H54 (cell line): ENCODE measurements around the gene PDPN.

Experiments used
- DNase-seq: peaks from one replicate; pipeline ENCODE4 v3.0.0; 2011; ENCODE audit warnings: low spot score, mixed read lengths; ENCODE audit not compliant: insufficient read length
- FAIRE-seq: peaks from 3 replicates; lab custom pipeline; 2011; peaks lifted over from hg19 to GRCh38; lab: Jason Lieb, UNC
- POLR2A ChIP-seq: IDR thresholded peaks from 2 replicates; pipeline ENCODE4 v1.6.1; 2011; ENCODE audit warnings: low read depth, mild to moderate bottlenecking, low read length

PDPN gene

GRCh38 chr1:13585612-13585991 lies 2.0 kb downstream of the PDPN start:
- DNase-seq (no peak), FAIRE-seq (no peak)
- no peak for TF ChIP-seq POLR2A

- TF ChIP-seq POLR2A, result no peak
- DNase-seq (no peak), FAIRE-seq (no peak)
Measured at GRCh38 chr1:13586001-13586400, 2.4 kb downstream of the PDPN start.

- DNase-seq, result no peak
- no peak for FAIRE-seq
- no peak for TF ChIP-seq POLR2A
Measured at GRCh38 chr1:13587256-13588030, 3.8 kb downstream of the PDPN start.

- DNase-seq (no peak), FAIRE-seq (no peak)
- no peak for TF ChIP-seq POLR2A
Measured at GRCh38 chr1:13588946-13589796, 5.5 kb downstream of the PDPN start.

- no peak for TF ChIP-seq POLR2A
- FAIRE-seq, result no peak
Measured at GRCh38 chr1:13590486-13590885, 6.9 kb downstream of the PDPN start.

GRCh38 chr1:13593511-13594131 lies 10.0 kb downstream of the PDPN start:
- no peak for TF ChIP-seq POLR2A

More at GRCh38 chr1:13590486-13590885, 6.9 kb downstream of the PDPN start:
- DNase-seq, result no peak

GRCh38 chr1:13595411-13595810 lies 11.8 kb downstream of the PDPN start:
- FAIRE-seq, result no peak
- no peak for TF ChIP-seq POLR2A
- DNase-seq, result no peak

More at GRCh38 chr1:13593511-13594131, 10.0 kb downstream of the PDPN start:
- FAIRE-seq, result no peak
- DNase-seq, result no peak

GRCh38 chr1:13597166-13597565 lies 13.5 kb downstream of the PDPN start:
- no peak for TF ChIP-seq POLR2A
- FAIRE-seq (no peak), DNase-seq (no peak)

- TF ChIP-seq POLR2A, result no peak
Measured at GRCh38 chr1:13600762-13601453, 17.3 kb downstream of the PDPN start.

GRCh38 chr1:13604176-13604575 lies 20.5 kb downstream of the PDPN start:
- no peak for FAIRE-seq
- TF ChIP-seq POLR2A, result no peak
- DNase-seq, result no peak

More at GRCh38 chr1:13600762-13601453, 17.3 kb downstream of the PDPN start:
- DNase-seq, result no peak
- FAIRE-seq, result no peak

GRCh38 chr1:13604721-13605120 lies 21.1 kb downstream of the PDPN start:
- FAIRE-seq (no peak), DNase-seq (no peak)
- TF ChIP-seq POLR2A, result no peak

- FAIRE-seq, result no peak
- no peak for TF ChIP-seq POLR2A
- DNase-seq, result no peak
Measured at GRCh38 chr1:13605159-13605558, 21.5 kb downstream of the PDPN start.

GRCh38 chr1:13607002-13607401 lies 23.4 kb downstream of the PDPN start:
- DNase-seq (no peak), FAIRE-seq (no peak)
- no peak for TF ChIP-seq POLR2A
